T-helper 22 cell (primary cell): Measurements from ENCODE around the gene RASD2.
A peak's percentile ranks its signal among the peaks of the same experiment; 100 is the strongest.
"Not testable (repeated sequence)": the region's sequence is repeated elsewhere in the genome, so short reads cannot be mapped to it uniquely, and the experiment has no call there.

ENCODE experiments used
- DNase-seq: peaks from one replicate; pipeline ENCODE4 v3.0.0-alpha.2; 2020; ENCODE audit warnings: low read depth

The RASD2 gene

GRCh38 chr22:35540595-35541253 is at the start of gene RASD2:
RASD2 (plus strand) TSS chr22:35540831; CDS start chr22:35546810, 5,979 bp downstream.
- peak; percentile 10 for DNase-seq

GRCh38 chr22:35491061-35491907 is 49.3 kb upstream of the RASD2 start:
- not testable (repeated sequence) for DNase-seq

- DNase-seq: no peak
Observed at GRCh38 chr22:35491908-35492380, 48.7 kb upstream of the RASD2 start.

GRCh38 chr22:35493074-35493473 is 47.6 kb upstream of the RASD2 start:
- DNase-seq: no peak

- DNase-seq: not testable (repeated sequence)
Observed at GRCh38 chr22:35495711-35496110, 44.9 kb upstream of the RASD2 start.

- no peak for DNase-seq
Observed at GRCh38 chr22:35496768-35497312, 43.8 kb upstream of the RASD2 start.

- DNase-seq: no peak
Observed at GRCh38 chr22:35498026-35498800, 42.4 kb upstream of the RASD2 start.

- DNase-seq: no peak
Observed at GRCh38 chr22:35502836-35503235, 37.8 kb upstream of the RASD2 start.

- no peak for DNase-seq
Observed at GRCh38 chr22:35505399-35506258, 35.0 kb upstream of the RASD2 start.

GRCh38 chr22:35506259-35506570 is 34.4 kb upstream of the RASD2 start:
- no peak for DNase-seq

- not testable (repeated sequence) for DNase-seq
Observed at GRCh38 chr22:35507851-35508250, 32.8 kb upstream of the RASD2 start.

- no peak for DNase-seq
Observed at GRCh38 chr22:35509451-35509850, 31.2 kb upstream of the RASD2 start.

- DNase-seq: no peak
Observed at GRCh38 chr22:35509960-35510359, 30.7 kb upstream of the RASD2 start.

- DNase-seq: no peak
Observed at GRCh38 chr22:35510481-35510934, 30.1 kb upstream of the RASD2 start.

- no peak for DNase-seq
Observed at GRCh38 chr22:35510951-35511350, 29.7 kb upstream of the RASD2 start.

- DNase-seq: no peak
Observed at GRCh38 chr22:35514366-35514765, 26.3 kb upstream of the RASD2 start.

GRCh38 chr22:35515952-35516351 is 24.7 kb upstream of the RASD2 start:
- not testable (repeated sequence) for DNase-seq

- no peak for DNase-seq
Observed at GRCh38 chr22:35516723-35517122, 23.9 kb upstream of the RASD2 start.

- DNase-seq: no peak
Observed at GRCh38 chr22:35517207-35517606, 23.4 kb upstream of the RASD2 start.

GRCh38 chr22:35517769-35518530 is 22.7 kb upstream of the RASD2 start:
- DNase-seq: no peak
